Measurements from ENCODE around the gene PITX1.
"Not testable (repeated sequence)": the region's sequence is repeated elsewhere in the genome, so short reads cannot be mapped to it uniquely, and the experiment has no call there.

Gene PITX1

DNA sequence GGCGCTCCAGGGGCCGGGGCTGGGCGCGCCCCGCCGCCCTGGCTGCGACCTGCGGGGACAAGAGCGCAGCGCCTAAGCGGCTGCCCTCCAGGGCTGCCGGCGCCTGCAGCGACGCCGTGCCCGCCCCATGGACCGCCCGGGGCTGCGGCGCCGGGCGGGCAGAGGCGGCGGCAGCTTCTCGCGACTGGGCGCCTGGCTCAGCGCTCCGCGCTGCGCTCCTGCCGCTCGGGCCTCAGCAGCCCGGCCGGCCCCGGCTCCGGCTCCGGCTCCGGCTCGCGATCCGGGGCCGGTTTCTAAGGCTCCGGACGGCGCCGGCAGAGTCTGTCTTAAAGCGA, at the start of gene PITX1:
PITX1 (minus strand) TSS at position 328 of the 335 bp plus-strand sequence. CDS start 347 bp downstream, outside the sequence.
- peak; percentile 16 for DNase-seq

DNA sequence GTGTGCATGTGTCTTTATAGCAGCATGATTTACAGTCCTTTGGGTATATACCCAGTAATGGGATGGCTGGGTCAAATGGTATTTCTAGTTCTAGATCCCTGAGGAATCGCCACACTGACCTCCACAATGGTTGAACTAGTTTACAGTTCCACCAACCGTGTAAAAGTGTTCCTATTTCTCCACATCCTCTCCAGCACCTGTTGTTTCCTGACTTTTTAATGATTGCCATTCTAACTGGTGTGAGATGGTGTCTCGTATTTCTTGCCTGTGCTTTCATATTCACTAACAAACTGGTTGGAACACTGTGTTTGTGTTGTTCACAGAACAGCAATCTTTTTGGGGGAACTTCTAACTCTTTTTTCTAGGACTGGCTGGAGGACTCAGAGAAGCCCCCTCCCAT, 49.3 kb upstream of the PITX1 start:
- not testable (repeated sequence) for DNase-seq

GRCh38 chr5:135081240-135081639, 47.2 kb upstream of the PITX1 start:
- DNase-seq: no peak

DNA sequence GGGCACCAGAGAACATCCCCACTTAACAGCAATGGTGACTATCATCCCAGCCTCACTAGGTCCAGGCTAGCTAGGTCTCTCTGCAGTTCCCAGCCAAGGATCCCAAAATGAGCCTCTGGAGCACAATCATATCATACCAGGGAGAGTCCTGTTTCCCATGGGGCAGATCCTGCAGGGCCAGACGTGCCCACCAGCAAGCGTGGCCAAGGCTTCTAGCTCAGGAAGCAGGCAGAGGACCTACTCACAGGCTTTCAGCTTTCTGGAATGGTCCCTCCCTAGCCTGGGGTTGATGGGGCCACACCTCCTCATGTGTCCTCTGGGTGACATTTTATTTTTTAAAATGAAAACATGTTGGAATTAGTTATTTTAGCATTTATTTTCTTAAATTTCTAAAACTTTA, 45.7 kb upstream of the PITX1 start:
- no peak for DNase-seq

DNA sequence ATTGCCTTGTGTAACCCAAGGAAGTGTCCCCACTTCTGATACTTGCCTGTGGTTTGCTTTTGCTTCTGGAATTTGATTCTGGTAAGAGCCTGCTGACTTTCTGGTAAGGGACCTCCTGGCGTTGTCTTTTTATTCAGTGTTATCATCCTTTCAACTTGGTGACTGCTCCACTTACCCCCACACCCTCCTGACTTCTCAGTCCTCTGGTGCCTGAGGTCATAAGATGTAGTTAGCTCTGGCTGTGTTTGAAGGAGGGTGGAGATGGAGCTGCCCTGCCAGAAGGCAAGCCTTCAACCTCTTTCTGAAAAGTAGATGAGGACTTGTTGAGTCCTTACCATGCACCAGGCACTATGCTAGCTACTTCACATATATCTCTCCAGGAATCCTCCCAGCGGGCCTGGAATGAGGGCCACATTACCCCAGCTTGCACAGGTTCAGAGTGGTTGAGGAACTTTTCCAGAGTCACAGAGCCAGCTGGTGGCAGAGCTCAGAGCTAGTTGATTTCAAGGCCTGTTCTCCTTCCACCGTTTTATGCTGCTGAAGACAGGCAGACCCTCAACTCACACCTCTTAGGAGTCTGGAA, 45.2 kb upstream of the PITX1 start:
- DNase-seq: no peak

DNA sequence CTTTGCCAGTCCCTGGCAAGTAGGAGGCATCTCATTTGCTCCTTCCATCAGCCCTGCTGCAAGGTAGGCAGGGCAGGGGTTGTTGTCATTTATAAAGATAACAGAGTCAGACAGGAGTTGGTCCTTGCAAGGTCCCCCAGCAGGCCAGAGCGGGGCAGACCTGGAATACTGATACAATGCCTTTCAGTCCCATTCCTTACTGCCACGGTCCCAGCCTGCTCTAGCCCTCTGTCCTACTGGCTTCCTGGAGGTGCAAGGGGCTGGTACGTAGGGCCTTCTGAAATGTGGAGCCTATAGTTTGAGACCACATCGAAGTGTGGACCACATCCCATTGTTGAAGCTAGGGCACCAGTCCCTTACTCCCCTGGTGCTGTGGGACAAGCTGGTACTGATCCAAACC, 42.8 kb upstream of the PITX1 start:
- DNase-seq: no peak

DNA sequence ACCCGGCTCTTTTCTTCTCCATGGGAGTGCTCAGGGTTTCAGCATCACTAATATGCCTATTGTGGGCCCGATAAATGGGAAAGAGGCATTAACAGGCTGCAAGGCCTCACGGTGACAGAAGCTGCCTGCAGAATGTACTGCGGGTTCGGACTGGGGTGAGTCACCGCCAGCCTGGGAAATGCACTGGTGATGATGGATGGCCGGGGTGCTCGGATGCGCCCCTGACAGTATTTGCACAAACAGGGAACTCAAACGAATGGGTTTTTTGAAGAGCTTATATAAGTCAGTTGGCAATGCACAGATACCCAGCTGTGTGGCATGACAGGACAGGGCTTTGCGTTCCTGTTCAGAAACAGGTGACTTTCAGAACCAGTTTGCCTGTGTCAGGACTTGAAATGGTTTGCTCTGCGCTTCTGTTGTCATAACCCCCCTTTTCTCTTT, 42.0 kb upstream of the PITX1 start:
- DNase-seq: no peak

GRCh38 chr5:135075621-135076020, 41.6 kb upstream of the PITX1 start:
- DNase-seq: no peak

DNA sequence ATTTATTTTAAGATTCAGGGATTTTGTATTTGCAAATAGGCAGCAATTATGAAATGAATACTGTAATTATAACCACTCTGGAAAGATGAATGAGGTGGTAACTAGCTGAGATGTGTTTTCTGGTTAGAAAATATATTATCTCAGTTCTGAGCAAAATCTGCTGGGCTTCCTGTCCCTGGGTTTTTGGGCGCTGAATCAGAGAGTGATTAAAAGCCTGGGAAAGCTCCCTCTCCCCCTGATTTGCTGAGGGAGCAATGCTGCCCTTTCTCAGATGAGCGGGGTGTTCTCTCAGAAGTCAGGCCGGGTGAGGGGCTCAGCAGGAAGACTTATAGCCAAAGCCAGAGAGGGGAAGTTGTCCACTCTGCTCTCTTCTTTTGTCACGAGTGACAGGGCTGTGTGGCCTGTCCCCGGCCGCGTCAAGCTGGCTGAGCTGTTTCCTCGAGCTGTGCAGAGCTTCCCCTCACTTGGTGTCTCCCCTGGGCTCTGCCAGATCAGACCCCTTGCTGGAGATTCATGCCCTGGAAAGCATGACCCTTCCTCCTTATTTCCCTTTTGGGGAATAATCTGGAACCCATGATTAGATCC, 39.8 kb upstream of the PITX1 start:
- DNase-seq: no peak

- no peak for DNase-seq
These were observed 38.6 kb upstream of the PITX1 start for GRCh38 chr5:135072387-135073281.

GRCh38 chr5:135071311-135071710, 37.3 kb upstream of the PITX1 start:
- no peak for DNase-seq

GRCh38 chr5:135069895-135070657, 36.0 kb upstream of the PITX1 start:
- no peak for DNase-seq

- no peak for DNase-seq
These were observed 35.2 kb upstream of the PITX1 start for GRCh38 chr5:135069016-135069770.

GRCh38 chr5:135067587-135067986, 33.6 kb upstream of the PITX1 start:
- no peak for DNase-seq

DNA sequence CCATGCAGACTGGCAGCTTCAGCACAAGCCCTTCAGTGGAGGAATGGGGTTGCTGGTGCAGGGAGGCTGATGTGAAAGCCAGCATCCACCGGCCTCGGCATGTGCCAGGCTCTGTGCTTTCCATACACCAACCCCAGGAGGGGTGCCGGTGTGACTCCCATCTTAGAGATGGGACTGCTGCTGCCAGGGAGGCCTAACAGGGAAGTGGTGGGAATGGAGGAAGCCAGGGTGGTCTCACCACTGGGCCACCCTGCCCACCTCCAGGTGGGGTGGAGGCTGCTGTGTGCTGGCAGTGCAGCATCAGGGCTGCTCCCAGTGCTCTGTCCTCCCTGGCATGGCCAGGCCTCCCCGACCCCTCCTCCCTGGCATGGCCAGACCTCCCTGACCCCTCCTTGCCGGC, 32.8 kb upstream of the PITX1 start:
- no peak for DNase-seq

- no peak for DNase-seq
These were observed 31.6 kb upstream of the PITX1 start for GRCh38 chr5:135065306-135066265.

- DNase-seq: no peak
These were observed 30.2 kb upstream of the PITX1 start for GRCh38 chr5:135064235-135064570.

DNA sequence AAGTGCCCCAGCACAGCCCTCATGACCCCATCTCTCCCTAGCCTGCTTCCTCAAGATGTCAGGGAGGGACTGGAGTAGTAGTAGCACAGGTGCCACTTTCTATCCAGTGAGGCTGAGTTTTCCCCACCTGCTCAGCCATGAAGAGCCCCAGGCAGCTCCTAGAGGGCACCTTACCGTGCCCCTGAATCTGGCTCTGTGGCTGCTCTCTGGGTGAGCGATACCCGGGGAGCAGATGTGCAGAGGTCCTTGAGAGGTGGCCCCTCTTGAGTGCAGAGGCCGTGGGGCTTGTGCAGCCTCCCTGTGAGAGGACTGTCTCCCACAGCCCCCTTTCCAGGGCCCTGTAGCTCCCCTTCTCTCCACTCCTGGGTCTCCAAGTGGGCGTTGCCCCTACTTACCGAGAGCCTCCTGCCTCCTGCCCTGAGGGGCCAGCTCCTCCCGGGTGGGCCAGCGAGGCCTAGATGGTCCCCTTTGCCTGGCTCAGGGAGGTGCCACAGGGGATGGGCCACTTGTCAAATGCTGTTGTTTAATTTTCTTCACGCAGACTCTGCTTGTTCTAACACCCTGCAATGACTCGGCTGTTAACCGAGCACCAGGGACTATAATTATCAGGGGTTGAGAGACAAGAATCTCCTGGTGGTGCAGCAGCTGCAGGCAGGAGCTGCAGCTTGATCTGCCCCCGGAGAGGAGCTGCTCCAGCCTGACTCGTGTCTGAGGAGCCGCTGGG, 29.6 kb upstream of the PITX1 start:
- DNase-seq: no peak

GRCh38 chr5:135063056-135063445, 29.0 kb upstream of the PITX1 start:
- DNase-seq: no peak

DNA sequence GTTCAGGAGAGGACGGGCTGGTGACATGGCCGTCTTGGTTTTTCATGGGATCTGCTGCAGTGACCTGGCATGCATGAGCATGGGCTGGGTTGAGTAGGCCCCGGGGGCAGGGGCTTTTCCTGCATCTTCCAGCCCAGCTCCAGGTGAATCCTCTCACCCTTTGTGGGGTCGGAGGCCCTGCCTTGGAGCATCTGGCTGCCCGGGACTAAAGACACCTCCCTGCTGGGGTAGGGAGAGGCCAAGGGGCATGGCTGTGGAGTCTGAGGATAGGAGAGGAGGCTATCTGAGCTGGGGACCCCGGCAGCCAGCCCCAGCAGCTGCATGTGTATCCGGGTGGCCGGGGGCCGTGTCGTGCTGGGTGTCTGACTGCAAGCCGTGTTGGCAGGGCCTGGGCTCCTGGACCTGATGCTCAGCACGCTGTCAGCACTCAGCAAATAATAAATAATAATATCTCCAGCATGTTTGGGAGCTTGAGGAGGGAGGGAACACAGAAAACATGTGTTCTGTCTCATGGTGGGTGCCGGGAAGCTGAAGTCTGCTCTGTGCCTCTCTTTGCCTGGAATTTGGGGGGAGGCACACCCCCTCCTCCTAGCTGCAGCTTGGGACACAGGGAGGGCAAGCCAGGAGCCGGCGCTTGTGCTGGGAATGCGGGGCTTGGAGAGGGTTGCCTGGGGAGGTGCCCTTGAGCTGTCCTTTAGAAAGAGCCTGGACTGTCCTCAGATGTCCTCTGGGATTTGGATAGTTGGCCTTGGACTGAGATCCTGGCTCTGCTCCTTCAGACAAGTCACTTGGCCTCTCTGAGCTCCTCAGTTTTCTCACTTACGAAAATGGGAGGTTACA, 28.4 kb upstream of the PITX1 start:
- DNase-seq: no peak

Data from inflammatory macrophage treated with lipopolysaccharide for 4 hours (primary cell).